Esophagus muscularis mucosa (tissue), 4 donors: ENCODE results near the gene ASMT. TPM values are rescaled to one million over a fixed set of nuclear protein-coding genes. Genes with fewer than 3 reads are reported as not detected.

ENCODE experiments used
- DNase-seq: peaks from one replicate; pipeline ENCODE4 v3.0.0-alpha.2; 2017; ENCODE audit errors: extremely low spot score
- H3K27ac ChIP-seq, 4 donors: fragments of 200-600 bp; sonication (generic); replicated peaks in 1 of 4; 1 replicate in 3 of 4; 2 replicates in 1 of 4; pipeline ENCODE4 v1.5.1; 2016 to 2019; ENCODE audit warnings: mild to moderate bottlenecking in 1 of 4
- H3K27me3 ChIP-seq, 4 donors: fragments of 200-600 bp; sonication (generic); one replicate each; pipeline versions ENCODE4 v1.5.1 to v1.6.0; 2016 to 2019
- H3K36me3 ChIP-seq, 4 donors: fragments of 200-600 bp; sonication (generic); one replicate each; pipeline ENCODE4 v1.5.1; 2016 to 2019
- H3K4me1 ChIP-seq, 4 donors: fragments of 200-600 bp; sonication (generic); one replicate each; pipeline ENCODE4 v1.5.1; 2016 to 2019
- H3K4me3 ChIP-seq, 4 donors: fragments of 200-600 bp; sonication (generic); 1 replicate in 2 of 4; 2 replicates in 2 of 4; pipeline ENCODE4 v1.5.1; 2016 to 2019; ENCODE audit warnings: mild to moderate bottlenecking in 4 of 4, moderate library complexity in 1 of 4
- H3K9me3 ChIP-seq, 4 donors: fragments of 200-600 bp; sonication (generic); 1 replicate in 3 of 4; 2 replicates in 1 of 4; pipeline ENCODE4 v1.5.1; 2016 to 2019
- EP300 ChIP-seq: sonication (generic); formaldehyde crosslinking; IDR thresholded peaks from one replicate; pipeline ENCODE4 v1.6.1; 2017; ENCODE audit warnings: antibody characterized with exemption
- POLR2A ChIP-seq: fragments of 450-650 bp; IDR thresholded peaks from one replicate; pipeline ENCODE4 v1.6.1; 2017; ENCODE audit warnings: antibody characterized with exemption, moderate library complexity, mild to moderate bottlenecking, low read depth
- POLR2AphosphoS5 ChIP-seq, 2 donors: sonication (generic); formaldehyde crosslinking; IDR thresholded peaks; one replicate each; pipeline ENCODE4 v1.6.1; 2017; ENCODE audit warnings: antibody characterized with exemption in 2 of 2
- WGBS: methylation state at CpG from one replicate; pipeline ENCODE4 v1.1.5; 2018; 5-methylcytosine and 5-hydroxymethylcytosine counted together
- intact Hi-C: fragments of 100-400 bp; cut with DNase I; formaldehyde crosslinking; loops from one replicate; pipeline ENCODE4 v1.15.1; 2023
- total RNA-seq, 4 donors: library from RNA; depleted of rRNA; stranded (reverse); fragments of >200 nt; gene quantifications; one replicate each; pipeline versions ENCODE4 v1.1.0 to v1.2.1, GENCODE V29; 2016
- TF ChIP-seq, protein P1 (sequence below), 3 experiments: fragments of 200-600 bp in 2 of 3; fragments of 450-650 bp in 1 of 3; sonication (generic) in 2 of 3; IDR thresholded peaks; one replicate each; pipeline ENCODE4 v1.5.1; 2017 to 2019; ENCODE audit warnings: antibody characterized with exemption in 3 of 3, mild to moderate bottlenecking in 2 of 3, moderate library complexity in 1 of 3

Gene ASMT
- total RNA-seq, 4 donors from 2014 or later: 0.32 TPM; not detected in 3

DNA sequence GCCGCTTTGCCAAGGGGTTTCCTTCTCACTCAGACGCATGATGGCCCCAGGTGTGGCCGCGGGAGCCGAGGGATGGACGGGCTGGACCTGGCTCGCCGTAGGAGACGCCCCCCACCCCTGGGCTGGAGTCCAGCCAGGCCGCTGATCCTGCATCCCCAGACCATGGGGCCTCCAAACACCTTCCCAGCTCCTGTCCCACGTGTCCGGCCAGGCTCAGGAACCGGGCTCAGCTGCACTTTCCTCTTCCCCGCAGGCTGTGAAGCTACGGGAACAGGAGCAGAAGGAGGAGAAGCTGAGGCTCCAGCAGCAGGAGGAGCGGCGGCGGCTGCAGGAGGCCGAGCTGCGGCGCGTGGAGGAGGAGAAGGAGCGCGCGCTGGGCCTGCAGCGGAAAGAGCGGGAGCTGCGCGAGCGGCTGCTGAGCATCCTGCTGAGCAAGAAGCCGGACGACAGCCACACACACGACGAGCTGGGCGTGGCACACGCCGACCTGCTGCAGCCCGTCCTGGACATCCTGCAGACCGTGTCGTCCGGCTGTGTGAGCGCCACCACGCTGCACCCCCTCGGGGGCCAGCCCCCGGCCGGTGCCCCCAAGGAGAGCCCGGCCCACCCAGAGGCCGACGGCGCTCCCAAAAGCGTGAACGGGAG, 14.3 kb upstream of the ASMT start:
- WGBS: 96% methylated on average over 29 of the region's 52 CpGs
- TF ChIP-seq POLR2A: no peak
- no peak for TF ChIP-seq EP300
- H3K27ac ChIP-seq: no peak overlapping the region
- no peaks in the 10 kb centered on the region for H3K27me3 ChIP-seq
- peaks cover 0 to 1% (median under 1%) of the 10 kb centered on the region in 4 donors for H3K4me1 ChIP-seq
- H3K9me3 ChIP-seq: no peaks in the 10 kb centered on the region
- H3K36me3 ChIP-seq: peaks cover 71 to 87% (median 85%) of the 10 kb centered on the region in 4 donors
- intact Hi-C loops: no loop called here
- DNase-seq: no peak
- no peak overlapping the region for H3K4me3 ChIP-seq

DNA sequence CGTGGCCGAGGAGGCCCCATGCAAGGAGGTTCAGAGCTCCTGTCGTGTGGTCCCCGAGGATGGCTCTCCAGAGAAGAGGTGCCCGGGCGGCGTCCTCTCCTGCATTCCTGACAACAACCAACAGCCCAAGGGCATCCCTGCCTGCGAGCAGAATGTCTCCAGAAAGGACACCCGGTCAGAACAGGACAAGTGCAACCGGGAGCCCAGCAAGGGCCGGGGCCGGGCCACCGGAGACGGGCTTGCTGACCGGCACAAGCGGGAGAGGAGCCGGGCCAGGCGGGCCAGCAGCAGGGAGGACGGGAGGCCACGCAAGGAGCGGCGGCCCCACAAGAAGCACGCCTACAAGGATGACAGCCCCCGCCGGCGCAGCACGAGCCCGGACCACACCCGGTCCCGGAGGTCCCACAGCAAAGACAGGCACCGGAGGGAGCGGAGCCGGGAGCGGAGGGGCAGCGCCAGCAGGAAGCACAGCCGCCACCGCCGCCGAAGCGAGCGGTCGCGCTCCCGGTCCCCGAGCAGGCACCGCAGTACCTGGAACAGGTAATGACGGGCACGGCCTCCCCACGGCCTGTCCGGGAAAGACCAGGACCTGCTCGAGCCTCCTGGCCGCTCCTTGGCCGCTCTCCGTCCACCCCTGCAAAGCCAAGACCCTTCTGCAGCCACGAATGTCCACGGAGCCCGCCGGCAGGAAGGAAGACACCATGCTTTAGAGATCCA, 13.7 kb upstream of the ASMT start:
- no peak overlapping the region for H3K4me3 ChIP-seq
- H3K4me1 ChIP-seq: no peaks in the 10 kb centered on the region
- intact Hi-C loops: no loop called here
- peaks cover 64 to 80% (median 78%) of the 10 kb centered on the region in 4 donors for H3K36me3 ChIP-seq
- no peaks in the 10 kb centered on the region for H3K27me3 ChIP-seq
- H3K9me3 ChIP-seq: no peaks in the 10 kb centered on the region
- TF ChIP-seq, protein P1, sequence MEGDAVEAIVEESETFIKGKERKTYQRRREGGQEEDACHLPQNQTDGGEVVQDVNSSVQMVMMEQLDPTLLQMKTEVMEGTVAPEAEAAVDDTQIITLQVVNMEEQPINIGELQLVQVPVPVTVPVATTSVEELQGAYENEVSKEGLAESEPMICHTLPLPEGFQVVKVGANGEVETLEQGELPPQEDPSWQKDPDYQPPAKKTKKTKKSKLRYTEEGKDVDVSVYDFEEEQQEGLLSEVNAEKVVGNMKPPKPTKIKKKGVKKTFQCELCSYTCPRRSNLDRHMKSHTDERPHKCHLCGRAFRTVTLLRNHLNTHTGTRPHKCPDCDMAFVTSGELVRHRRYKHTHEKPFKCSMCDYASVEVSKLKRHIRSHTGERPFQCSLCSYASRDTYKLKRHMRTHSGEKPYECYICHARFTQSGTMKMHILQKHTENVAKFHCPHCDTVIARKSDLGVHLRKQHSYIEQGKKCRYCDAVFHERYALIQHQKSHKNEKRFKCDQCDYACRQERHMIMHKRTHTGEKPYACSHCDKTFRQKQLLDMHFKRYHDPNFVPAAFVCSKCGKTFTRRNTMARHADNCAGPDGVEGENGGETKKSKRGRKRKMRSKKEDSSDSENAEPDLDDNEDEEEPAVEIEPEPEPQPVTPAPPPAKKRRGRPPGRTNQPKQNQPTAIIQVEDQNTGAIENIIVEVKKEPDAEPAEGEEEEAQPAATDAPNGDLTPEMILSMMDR (IDR thresholded peaks at IDR 0.05): no peak
- TF ChIP-seq POLR2AphosphoS5 (IDR thresholded peaks at IDR 0.05): no peak
- no peak for TF ChIP-seq POLR2A
- TF ChIP-seq EP300: no peak
- no peak for DNase-seq
- WGBS: 97% methylated on average over 54 of the region's 58 CpGs
- no peak overlapping the region for H3K27ac ChIP-seq

DNA sequence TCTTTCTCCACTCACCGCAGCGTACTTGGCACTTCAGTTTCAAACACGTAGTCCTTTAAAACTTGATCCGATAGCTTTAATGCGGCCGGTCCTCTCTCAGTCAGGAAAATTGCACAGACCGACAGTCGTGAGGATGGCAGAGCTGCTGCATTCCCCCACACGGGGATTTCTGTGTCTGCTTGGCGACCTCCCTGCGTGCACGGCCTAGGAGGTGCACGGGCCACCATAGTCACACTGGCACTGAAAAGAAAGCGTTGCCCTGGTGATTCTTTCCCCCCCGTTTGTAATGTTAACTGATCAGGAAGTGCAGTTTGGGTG, 13.1 kb upstream of the ASMT start:
- Histone ChIP-seq H3K36me3 (peaks cover 64 to 80% (median 75%) of the 10 kb centered on the region in 4 donors), H3K4me1 (no peaks in the 10 kb centered on the region), H3K27ac (no peak overlapping the region), H3K4me3 (no peak overlapping the region), H3K9me3 (no peaks in the 10 kb centered on the region), H3K27me3 (no peaks in the 10 kb centered on the region)
- WGBS: 95% methylated on average over 15 of the region's 15 CpGs
- intact Hi-C loops: no loop called here
- DNase-seq: no peak
- TF ChIP-seq EP300: no peak
- TF ChIP-seq, protein P1 (IDR thresholded peaks at IDR 0.05): no peak
- no peak for TF ChIP-seq POLR2A
- TF ChIP-seq POLR2AphosphoS5 (IDR thresholded peaks at IDR 0.05): no peak

DNA sequence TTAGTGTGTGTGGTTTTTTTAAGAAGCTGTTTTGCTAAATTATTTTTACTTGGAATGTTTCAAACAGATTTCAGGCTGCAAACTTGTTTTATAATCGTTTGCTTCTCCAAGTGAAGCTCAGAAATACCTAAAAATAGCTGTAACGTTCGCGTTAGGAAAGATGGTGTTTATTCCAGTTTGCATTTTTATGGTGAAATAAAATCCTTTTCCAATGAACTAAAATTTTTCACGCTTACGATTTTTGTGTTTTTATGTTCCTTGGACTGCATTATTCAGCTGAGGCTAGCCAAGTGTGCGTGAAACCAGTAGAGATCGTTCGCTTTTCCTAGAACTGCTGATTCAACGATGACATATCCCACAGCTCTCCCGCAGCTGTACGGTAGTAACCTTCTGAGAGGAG, 12.6 kb upstream of the ASMT start:
- Histone ChIP-seq H3K27me3 (no peaks in the 10 kb centered on the region), H3K27ac (no peak overlapping the region), H3K36me3 (peaks cover 59 to 75% (median 69%) of the 10 kb centered on the region in 4 donors), H3K4me1 (no peaks in the 10 kb centered on the region), H3K4me3 (no peak overlapping the region), H3K9me3 (no peaks in the 10 kb centered on the region)
- intact Hi-C loops: no loop called here
- 98% methylated on average over 12 of the region's 12 CpGs for WGBS
- no peak for DNase-seq
- TF ChIP-seq POLR2AphosphoS5 (IDR thresholded peaks at IDR 0.05): no peak
- no peak for TF ChIP-seq POLR2A
- TF ChIP-seq EP300: no peak
- TF ChIP-seq, protein P1 (IDR thresholded peaks at IDR 0.05): no peak

DNA sequence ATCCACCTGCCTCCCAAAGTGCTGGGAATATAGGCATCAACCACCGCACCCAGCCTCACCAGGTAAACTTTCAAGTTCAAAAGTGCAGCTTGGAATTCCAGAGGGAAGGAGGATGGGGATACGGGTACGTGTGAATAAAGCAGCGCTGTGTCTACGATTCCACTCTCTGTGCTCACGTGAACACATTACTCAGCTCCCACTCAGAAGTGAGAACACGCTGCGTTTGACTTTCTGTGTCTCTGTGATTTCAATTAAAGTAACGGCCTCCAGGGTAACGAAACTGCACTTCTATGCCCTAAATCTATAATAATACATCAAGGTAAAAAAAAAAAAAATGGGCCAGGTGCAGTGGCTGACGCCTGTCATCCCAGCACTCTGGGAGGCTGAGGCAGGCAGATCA, 8.4 kb upstream of the ASMT start:
- DNase-seq: no peak
- 97% methylated on average over 11 of the region's 11 CpGs for WGBS

More for the DNA sequence above, 8.4 kb upstream of the ASMT start:
- Histone ChIP-seq H3K4me1 (no peaks in the 10 kb centered on the region), H3K27me3 (no peaks in the 10 kb centered on the region), H3K4me3 (no peak overlapping the region), H3K27ac (no peak overlapping the region), H3K36me3 (peaks cover 21 to 33% (median 27%) of the 10 kb centered on the region in 4 donors), H3K9me3 (no peaks in the 10 kb centered on the region)
- intact Hi-C loops: no loop called here
- TF ChIP-seq POLR2AphosphoS5 (IDR thresholded peaks at IDR 0.05) (no peak), POLR2A (no peak), EP300 (no peak)
- TF ChIP-seq, protein P1 (IDR thresholded peaks at IDR 0.05): no peak
